GM18498 (cell line): Measurements from ENCODE around the gene C20orf141.
"Not testable (repeated sequence)": the region's sequence is repeated elsewhere in the genome, so short reads cannot be mapped to it uniquely, and the experiment has no call there.

Experiments used
- ATAC-seq: cut with Tn5 transposase; IDR thresholded peaks from one replicate; pipeline ENCODE4 v1.9.1; 2021; ENCODE audit warnings: mild to moderate bottlenecking, moderate library complexity; ENCODE audit not compliant: unreplicated experiment

C20orf141 gene

DNA sequence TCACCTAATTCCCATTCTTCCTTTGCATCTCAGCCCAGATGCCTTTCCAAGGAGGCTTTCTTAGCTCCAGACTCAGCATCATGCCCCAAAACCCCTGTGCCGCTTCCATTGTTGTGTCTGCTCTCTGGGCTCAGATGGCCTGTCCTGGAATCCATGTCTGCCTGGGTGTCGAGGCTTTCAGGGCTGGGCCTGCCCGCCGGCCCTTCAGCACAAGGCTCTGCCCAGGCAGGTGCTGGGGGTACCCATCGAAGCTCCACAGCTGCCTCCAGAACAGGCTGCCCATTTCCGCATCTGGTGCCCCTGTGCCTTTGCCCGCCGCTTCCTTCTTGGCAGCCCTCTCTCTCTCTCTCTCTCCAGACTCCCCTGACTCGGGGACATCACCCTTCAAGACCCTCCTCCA, 15.5 kb upstream of the C20orf141 start:
- ATAC-seq, result no peak

- no peak for ATAC-seq
These were observed 14.9 kb upstream of the C20orf141 start for GRCh38 chr20:2799688-2800520.

GRCh38 chr20:2800521-2801285, 14.1 kb upstream of the C20orf141 start, which contains the start of gene CPXM1:
TSS of gene CPXM1 (minus strand) at chr20:2800627. CDS start at chr20:2800572, 55 bp downstream.
- no peak for ATAC-seq

DNA sequence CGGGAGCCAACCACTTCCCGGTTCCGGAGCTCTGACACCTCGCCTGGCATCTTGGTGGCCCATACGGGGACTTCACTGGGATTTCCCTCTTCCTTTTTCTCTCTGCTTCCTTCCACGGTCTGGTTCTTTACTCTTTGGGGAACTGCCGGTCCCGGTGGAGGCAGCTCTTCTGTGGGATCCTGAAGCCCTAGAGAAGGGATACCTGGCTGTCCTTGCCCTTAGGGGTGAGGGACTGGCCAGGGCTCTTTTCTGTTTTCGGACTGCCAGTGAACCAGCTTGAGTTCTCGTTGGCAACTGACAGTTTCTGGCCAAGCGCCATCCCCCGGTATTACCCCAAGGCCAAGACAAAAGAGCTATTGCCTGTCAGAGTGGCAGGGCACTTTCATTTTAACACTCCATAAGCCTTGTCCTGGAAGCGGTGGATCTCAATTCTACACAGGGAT, 13.5 kb upstream of the C20orf141 start:
- ATAC-seq, result no peak

DNA sequence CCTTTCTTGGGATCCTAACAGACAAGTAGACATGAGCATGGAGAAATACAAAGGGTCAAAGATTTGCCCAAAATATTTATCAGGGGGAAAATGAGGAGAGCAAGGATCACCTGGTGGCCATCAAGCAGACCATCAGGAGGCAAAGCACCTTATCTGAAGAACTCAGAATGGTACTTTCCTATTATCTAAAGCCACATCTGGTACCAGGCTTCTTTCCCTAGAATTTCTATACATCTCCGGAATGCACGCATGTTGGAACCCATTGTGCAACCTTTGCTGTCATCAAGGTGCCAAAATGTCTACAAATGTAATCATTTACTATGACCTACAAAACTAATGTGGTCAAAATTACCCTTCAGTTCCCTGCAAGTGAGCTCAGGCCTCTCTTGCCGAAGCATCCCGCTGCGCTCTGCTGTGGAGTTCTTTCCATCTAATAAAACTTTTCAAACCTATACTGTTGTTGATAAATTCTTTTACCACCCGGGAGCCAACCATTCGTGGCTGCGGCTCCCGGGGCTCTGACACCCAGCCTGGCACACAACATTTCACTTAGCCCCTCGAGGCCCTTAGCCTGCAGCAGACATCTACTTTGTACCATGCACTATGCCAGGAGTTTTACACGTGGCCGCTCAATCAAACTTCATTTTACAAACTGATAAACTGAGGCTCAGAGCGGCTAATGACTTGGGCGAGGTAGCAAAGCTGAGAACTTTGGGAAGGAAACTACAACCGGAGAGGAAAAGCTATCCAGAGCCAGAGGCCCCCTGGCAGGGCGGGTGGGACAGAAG, 10.6 kb upstream of the C20orf141 start:
- ATAC-seq, result no peak

DNA sequence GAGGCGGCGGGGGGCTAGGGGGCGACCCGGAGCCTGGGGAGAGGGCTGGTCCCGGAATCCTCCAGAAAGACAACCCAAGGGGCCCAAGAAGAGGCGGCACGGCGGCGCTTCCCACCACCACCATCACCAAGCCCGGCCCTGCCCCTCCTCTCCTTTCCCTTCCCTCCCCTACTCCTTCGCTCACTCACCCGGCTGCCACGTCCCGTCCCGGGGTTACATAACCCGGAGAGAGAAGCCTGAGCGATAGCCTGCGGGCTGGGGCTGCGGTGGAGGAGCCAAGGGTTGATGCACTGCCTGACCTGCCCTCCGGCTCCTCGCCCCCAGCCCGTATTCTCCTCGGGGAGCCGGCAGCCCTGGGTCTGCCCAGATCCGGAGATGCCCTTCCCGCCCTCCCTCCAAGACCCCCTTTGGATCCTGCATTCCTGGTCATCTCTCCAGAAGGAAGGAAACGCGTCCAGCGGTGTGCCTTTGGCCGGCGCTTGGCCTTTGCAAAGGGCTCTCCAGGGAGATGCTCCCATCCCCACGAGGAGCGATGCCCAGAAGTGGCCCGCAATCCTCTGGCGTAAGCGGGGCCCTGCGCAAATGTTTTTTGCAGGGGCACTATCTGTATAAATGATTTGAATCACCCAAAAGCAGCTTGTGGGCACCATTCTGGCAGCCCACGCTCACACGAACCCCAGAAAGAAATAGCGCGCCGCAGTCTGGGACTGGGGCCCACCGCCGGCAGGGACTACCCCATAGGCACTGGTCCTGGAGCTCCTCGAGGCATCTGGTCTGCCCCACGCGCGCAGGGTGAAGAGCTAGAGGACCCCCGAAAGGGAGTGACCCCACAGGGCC, 9.7 kb upstream of the C20orf141 start:
- no peak for ATAC-seq

DNA sequence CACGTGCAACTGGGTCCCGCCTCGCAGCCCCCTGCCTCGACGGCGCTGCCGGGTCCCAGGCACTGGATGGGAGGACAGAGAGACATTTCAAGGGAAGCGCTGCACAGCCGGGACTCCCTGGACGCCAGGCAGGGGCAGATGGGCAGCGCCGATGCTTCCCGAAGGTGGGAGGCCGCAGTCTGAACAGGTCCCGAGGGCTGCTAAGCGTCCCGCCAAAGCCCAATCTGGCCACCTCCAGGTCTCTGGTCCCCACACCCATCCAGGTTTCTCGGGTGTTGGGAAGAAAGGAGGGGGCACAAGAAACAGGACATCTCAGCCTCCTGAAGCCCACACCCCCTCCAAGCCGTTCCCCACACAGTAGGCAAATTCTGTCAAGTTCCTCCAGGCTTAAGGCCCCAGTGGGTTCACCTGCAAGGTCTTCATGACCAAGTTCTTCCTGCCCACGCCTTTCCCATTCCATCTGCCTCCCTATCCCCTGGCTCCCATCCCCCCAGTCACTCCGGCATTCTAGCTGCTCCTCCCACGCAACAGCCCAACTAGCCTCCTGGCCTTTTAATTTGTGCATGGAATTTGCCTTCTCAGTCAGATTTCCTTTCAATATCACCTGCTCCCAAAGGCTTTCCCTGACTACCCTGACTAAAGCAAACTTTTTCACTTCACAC, 9.0 kb upstream of the C20orf141 start:
- no peak for ATAC-seq

DNA sequence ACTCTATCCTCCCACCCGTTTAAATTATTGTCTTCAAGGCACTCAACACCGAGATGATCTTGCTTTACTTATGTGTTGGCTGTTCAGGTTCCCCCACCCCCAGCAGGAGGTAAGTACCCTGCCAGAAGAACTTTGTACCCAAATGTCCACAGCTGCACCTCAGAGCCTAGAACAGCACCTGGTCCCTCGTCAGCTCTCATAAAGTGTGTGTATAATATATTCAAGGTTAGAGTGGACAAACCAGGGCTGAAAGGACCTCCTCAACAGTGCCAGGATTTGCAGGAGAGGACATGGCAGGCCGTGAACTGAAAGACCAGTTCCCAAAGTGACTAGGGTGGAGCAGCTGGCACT, 8.5 kb upstream of the C20orf141 start:
- no peak for ATAC-seq

DNA sequence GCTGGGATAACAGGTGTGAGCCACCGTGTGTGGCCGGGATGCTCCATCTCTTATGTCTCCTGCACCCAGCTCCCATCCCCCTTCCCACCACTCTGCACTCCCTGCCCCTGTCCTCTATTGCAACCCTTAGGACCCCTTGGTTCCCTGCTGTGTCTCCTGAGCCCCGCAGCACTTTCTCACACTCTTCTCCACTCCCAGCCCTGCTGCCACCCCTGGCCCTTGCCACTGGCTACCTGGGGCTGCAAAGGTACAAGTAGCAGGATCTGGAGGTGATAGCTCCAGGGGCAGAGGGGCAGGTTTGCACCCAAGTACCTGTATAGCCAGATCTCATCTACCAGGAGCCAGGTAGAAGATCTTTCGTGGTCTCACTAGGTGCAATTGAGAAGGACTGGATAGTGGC, 7.8 kb upstream of the C20orf141 start:
- ATAC-seq, result no peak

DNA sequence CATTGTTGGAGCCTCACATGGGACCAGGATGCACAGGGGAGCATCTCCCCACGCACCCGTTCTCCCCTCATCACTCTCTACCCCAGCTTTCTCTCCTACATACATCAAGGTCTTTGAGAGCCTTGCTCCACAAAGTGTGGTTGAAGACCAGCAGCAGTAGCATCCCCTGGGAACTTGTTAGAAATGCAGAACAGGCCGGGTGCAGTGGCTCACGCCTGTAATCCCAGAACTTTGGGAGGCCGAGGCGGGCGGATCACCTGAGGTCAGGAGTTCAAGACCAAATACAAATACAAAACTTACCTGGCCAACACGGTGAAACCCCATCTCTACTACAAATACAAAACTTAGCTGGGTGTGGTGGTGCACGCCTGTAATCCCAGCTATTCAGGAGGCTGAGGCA, 6.9 kb upstream of the C20orf141 start:
- ATAC-seq, result not testable (repeated sequence)

- ATAC-seq, result no peak
These were observed 5.1 kb upstream of the C20orf141 start for GRCh38 chr20:2809690-2810089.

DNA sequence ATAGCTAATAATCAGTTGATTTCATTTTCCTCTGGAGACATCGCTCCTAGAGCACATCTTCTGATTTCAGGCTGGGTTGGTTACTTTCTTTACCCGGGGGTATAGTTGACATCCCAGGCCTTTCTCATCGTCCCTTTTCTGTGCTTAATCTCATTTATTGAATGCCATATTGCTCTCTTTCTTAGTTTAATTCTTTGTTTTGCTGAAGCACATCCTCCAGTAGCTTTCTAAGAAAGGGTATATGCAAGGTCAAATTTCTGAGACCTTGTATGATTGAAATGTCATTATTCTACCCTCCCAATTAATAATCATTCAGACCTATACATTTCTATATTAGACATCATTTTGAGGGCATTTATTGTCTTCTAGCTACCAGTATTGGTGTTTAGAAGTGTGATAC, 2.6 kb upstream of the C20orf141 start:
- no peak for ATAC-seq

DNA sequence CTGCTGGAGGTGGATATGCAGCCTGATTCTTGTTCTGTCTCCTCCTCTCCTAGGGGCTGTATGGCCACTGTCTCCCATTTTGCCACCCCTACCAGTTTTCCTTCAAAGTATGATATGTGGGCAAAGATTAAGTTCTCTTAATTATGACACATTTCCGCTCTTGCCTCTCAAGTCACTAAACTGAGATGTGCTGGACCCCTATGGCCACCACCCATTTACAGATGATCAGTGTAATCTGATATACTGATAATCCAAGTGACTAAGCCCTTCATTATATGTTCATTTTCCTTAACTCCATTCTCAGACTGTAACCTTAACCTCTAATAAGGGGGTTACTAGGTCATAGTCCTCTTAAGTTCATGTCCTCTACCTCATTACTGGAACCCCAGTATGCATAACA, 711 bp upstream of the C20orf141 start:
- ATAC-seq, result no peak

GRCh38 chr20:2815242-2815900, 584 bp downstream of the C20orf141 start:
- ATAC-seq, result no peak

- no peak for ATAC-seq
These were observed 1.3 kb downstream of the C20orf141 start, which contains the start of gene TMEM239 for GRCh38 chr20:2816030-2816582. TSS of gene TMEM239 (plus strand) at chr20:2816364. CDS start at chr20:2816555, 191 bp downstream.

DNA sequence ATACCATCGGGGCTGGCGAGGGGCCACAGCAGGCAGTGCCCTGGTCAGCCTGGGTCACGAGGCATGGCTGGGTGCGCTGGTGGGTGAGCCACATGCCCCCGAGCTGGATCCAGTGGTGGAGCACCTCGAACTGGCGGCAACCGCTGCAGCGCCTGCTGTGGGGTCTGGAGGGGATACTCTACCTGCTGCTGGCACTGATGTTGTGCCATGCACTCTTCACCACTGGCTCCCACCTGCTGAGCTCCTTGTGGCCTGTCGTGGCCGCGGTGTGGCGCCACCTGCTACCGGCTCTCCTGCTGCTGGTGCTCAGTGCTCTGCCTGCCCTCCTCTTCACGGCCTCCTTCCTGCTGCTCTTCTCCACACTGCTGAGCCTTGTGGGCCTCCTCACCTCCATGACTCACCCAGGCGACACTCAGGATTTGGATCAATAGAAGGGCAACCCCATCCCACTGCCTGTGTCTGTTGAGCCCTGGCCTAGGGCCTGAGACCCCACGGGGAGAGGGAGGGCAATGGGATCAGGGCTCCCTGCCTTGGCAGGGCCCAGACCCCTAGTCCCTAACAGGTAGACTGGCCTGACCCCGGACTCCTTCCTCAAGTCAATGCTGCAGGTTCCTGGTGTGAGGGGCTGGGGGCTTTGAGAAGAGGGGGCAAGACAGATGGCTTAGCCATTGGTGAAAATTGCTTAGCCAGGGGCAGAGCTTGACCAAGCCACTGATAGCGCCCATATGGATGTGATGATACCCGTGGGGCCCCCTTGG, 2.0 kb downstream of the C20orf141 start:
- ATAC-seq, result no peak

DNA sequence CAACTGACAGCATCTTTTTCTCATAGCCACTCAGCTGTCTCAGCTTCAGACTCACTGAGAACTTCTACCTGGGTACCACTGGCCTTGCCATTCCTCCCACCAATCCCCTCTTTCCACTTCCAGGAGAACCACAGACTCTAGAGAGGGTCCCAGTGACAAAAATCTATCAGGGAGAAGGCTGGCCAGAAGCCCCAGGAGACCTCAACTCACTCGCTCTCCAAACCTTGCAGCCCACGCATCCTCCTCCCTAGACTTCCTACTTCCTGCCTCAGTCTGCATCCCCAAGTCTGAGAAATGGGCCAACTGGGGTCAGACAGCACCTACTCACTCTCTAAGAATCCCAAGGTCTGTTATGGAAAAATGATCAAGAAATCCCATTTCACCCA, 2.5 kb downstream of the C20orf141 start:
- no peak for ATAC-seq

DNA sequence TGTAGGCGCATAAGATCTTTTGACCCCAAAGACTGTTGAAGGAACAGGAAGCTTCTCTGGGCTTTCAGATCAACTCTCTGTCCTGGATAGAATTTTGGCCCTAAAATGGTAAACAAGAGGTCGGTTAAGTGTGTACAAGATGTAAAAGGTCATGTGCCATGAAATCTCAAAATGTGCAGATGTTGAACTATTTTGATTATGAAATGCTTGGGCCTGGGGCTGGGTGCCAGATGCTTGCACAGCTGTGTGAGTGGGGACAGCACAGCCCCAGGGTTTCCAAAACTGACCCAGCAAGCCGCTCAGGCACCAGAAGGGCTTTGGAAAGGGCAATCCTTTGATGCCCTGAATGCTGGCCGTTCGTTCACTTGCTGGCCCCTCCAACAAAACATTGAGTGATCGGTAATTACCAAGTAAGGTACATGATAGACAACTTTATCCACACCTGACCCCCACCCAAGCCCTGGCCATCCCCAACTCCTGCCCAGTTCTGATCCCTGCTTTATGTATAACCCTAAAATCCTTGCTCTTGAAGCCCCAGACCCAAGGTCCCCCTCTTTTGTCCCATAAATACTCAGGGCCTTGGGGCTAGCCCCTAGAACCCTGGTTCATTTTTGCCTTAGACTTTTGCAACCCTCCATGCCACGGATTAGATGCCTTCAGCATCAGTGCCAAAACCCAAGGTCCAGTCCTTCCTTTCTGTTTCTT, 3.3 kb downstream of the C20orf141 start:
- ATAC-seq, result no peak
